NT2/D1 (cell line): ENCODE results near the gene RAB11FIP4.
"Not testable (repeated sequence)": the region's sequence is repeated elsewhere in the genome, so short reads cannot be mapped to it uniquely, and the experiment has no call there.

Experiments
- YY1 ChIP-seq: IDR thresholded peaks from 2 replicates; pipeline ENCODE4 v1.6.1; 2011; ENCODE audit not compliant: insufficient read length, insufficient read depth
- ZNF274 ChIP-seq: IDR thresholded peaks from 2 replicates; pipeline ENCODE4 v1.6.1; 2011; ENCODE audit warnings: mild to moderate bottlenecking, low read depth, low read length

- not testable (repeated sequence) for TF ChIP-seq ZNF274, YY1
Observed at GRCh38 chr17:31345191-31345747, 46.2 kb upstream of the RAB11FIP4 start.
